Keratinocyte (primary cell): ENCODE data around the gene CACNG5. TPM values are rescaled to one million over a fixed set of nuclear protein-coding genes. Genes with fewer than 3 reads are reported as not detected.

Experiments used
- DNase-seq: peaks from one replicate; pipeline ENCODE4 v3.0.0-alpha.2; 2011; ENCODE audit warnings: low read depth, missing footprints, low spot score
- FAIRE-seq: peaks from 2 replicates; lab custom pipeline; 2011; peaks lifted over from hg19 to GRCh38; lab: Jason Lieb, UNC
- H2AFZ ChIP-seq: 2 replicates; pipeline ENCODE4 v1.6.0; 2012; ENCODE audit warnings: low read length, control low read depth, inconsistent platforms; ENCODE audit not compliant: control insufficient read depth
- H3K27ac ChIP-seq: 2 replicates; pipeline ENCODE4 v1.5.1; 2011; ENCODE audit warnings: low read length; ENCODE audit not compliant: control insufficient read depth, insufficient read depth
- H3K27me3 ChIP-seq: 3 replicates; pipeline ENCODE4 v1.6.0; 2011; ENCODE audit warnings: low read length; ENCODE audit not compliant: control insufficient read depth, insufficient read depth; ENCODE audit errors: extremely low read depth
- H3K36me3 ChIP-seq, 2 experiments: 2 replicates in 1 of 2; 3 replicates in 1 of 2; pipeline ENCODE4 v1.5.1; 2011; ENCODE audit warnings: low read length in 2 of 2, mild to moderate bottlenecking in 1 of 2; ENCODE audit not compliant: control insufficient read depth in 2 of 2, insufficient read depth in 2 of 2; ENCODE audit errors: extremely low read depth in 1 of 2
- H3K4me1 ChIP-seq: 3 replicates; pipeline ENCODE4 v1.5.1; 2011; ENCODE audit warnings: low read length; ENCODE audit not compliant: control insufficient read depth, insufficient read depth; ENCODE audit errors: extremely low read depth
- H3K4me2 ChIP-seq: 3 replicates; pipeline ENCODE4 v1.6.0; 2011; ENCODE audit warnings: low read depth, low read length; ENCODE audit not compliant: control insufficient read depth, insufficient read depth; ENCODE audit errors: extremely low read depth
- H3K4me3 ChIP-seq, 3 experiments: fragments of 200-600 bp in 1 of 3; sonication (generic) in 1 of 3; 2 replicates in 2 of 3; 3 replicates in 1 of 3; pipeline ENCODE4 v1.5.1; 2011 to 2016; ENCODE audit warnings: low read length in 3 of 3, mild to moderate bottlenecking in 3 of 3, control low read depth in 2 of 3, inconsistent platforms in 1 of 3, low read depth in 1 of 3, mixed read lengths in 1 of 3, mixed run types in 1 of 3, moderate library complexity in 1 of 3; ENCODE audit not compliant: control insufficient read depth in 2 of 3, insufficient read depth in 2 of 3; ENCODE audit errors: extremely low read depth in 1 of 3
- H3K79me2 ChIP-seq: 2 replicates; pipeline ENCODE4 v1.6.0; 2012; ENCODE audit warnings: low read length; ENCODE audit not compliant: control insufficient read depth, insufficient read depth
- H3K9ac ChIP-seq: 3 replicates; pipeline ENCODE4 v1.6.0; 2011; ENCODE audit warnings: low read length; ENCODE audit not compliant: control insufficient read depth, insufficient read depth; ENCODE audit errors: extremely low read depth
- H3K9me1 ChIP-seq: 3 replicates; pipeline ENCODE4 v1.6.0; 2011; ENCODE audit warnings: low read length; ENCODE audit not compliant: control insufficient read depth, insufficient read depth; ENCODE audit errors: extremely low read depth
- H3K9me3 ChIP-seq: 2 replicates; pipeline ENCODE4 v1.5.1; 2012; ENCODE audit warnings: low read depth, low read length; ENCODE audit not compliant: control insufficient read depth
- H4K20me1 ChIP-seq: 3 replicates; pipeline ENCODE4 v1.6.0; 2011; ENCODE audit warnings: low read length; ENCODE audit not compliant: control insufficient read depth, insufficient read depth; ENCODE audit errors: extremely low read depth
- CTCF ChIP-seq, 3 experiments: IDR thresholded peaks in 1 of 3; conservative IDR thresholded peaks in 1 of 3; optimal IDR thresholded peaks in 1 of 3; 2 replicates in 2 of 3; 3 replicates in 1 of 3; pipeline versions ENCODE3 to v1.5.1; 2011; ENCODE audit warnings: low read length in 3 of 3, mild to moderate bottlenecking in 3 of 3, moderate library complexity in 2 of 3, control low read depth in 1 of 3, inconsistent platforms in 1 of 3; ENCODE audit not compliant: insufficient read depth in 2 of 3; ENCODE audit errors: extremely low read depth in 1 of 3
- EZH2 ChIP-seq: IDR thresholded peaks from one replicate; pipeline ENCODE4 v1.6.1; 2012; ENCODE audit warnings: inconsistent platforms, mild to moderate bottlenecking, low read length, moderate library complexity
- dilution Hi-C: fragments of 300-500 bp; cut with MboI; formaldehyde crosslinking; loops from one replicate; pipeline ENCODE4 v1.7.0; 2020; ENCODE audit warnings: low sequenced_read_pairs; ENCODE audit not compliant: extremely low pct_ligation_motif_present
- polyA plus RNA-seq, 5 experiments: library from polyadenylated mRNA; depleted of rRNA in 3 of 5; stranded (reverse) in 3 of 5; stranded (forward) in 1 of 5; unstranded in 1 of 5; fragments of >200 nt; gene quantifications; 1 replicate in 1 of 5; 2 replicates in 3 of 5; 3 replicates in 1 of 5; pipeline versions ENCODE4 v1.2.1 to v1.2.3, GENCODE V29; 2011 to 2012; ENCODE audit warnings: missing spikeins in 2 of 5, low read depth in 1 of 5, low replicate concordance in 1 of 5

The CACNG5 gene
- polyA plus RNA-seq, 1 donor (not counting 4 experiments of a cell fraction or from before 2014, with no cell fraction given) = not detected

- no peak for TF ChIP-seq EZH2
- TF ChIP-seq CTCF (optimal IDR thresholded peaks at IDR 0.05 in 1 of 3, IDR thresholded peaks at IDR 0.05 in 1 of 3, conservative IDR thresholded peaks at IDR 0.05 in 1 of 3; ENCODE audit: extremely low read depth in 1 of 3, insufficient read depth in 2 of 3, low read length in 3 of 3) = no peak
- Histone ChIP-seq H3K79me2 (no peaks in the 10 kb centered on the region), H3K9ac (no peak overlapping the region), H4K20me1 (no peaks in the 10 kb centered on the region), H3K27me3 (no peaks in the 10 kb centered on the region), H2AFZ (no peak overlapping the region), H3K36me3 (no peaks in the 10 kb centered on the region), H3K9me1 (no peaks in the 10 kb centered on the region), H3K4me1 (no peaks in the 10 kb centered on the region), H3K27ac (no peak overlapping the region), H3K4me2 (no peak overlapping the region), H3K9me3 (no peaks in the 10 kb centered on the region), H3K4me3 (no peak overlapping the region)
- dilution Hi-C loops = no loop called here
- FAIRE-seq (no peak), DNase-seq (no peak)
Measured at GRCh38 chr17:66813296-66813695, 21.6 kb upstream of the CACNG5 start.

- H2AFZ ChIP-seq = no peak overlapping the region
- no peaks in the 10 kb centered on the region for H3K36me3 ChIP-seq
- H4K20me1 ChIP-seq = no peaks in the 10 kb centered on the region
- DNase-seq (no peak), FAIRE-seq (no peak)
- no peaks in the 10 kb centered on the region for H3K27me3 ChIP-seq
- H3K4me2 ChIP-seq = no peak overlapping the region
- H3K4me1 ChIP-seq = no peaks in the 10 kb centered on the region
- H3K9ac ChIP-seq = no peak overlapping the region
- no peak overlapping the region for H3K4me3 ChIP-seq
- TF ChIP-seq CTCF (optimal IDR thresholded peaks at IDR 0.05 in 1 of 3, IDR thresholded peaks at IDR 0.05 in 1 of 3, conservative IDR thresholded peaks at IDR 0.05 in 1 of 3; ENCODE audit: extremely low read depth in 1 of 3, insufficient read depth in 2 of 3, low read length in 3 of 3) (no peak), EZH2 (no peak)
- no peaks in the 10 kb centered on the region for H3K79me2 ChIP-seq
- dilution Hi-C loops = no loop called here
- H3K27ac ChIP-seq = no peak overlapping the region
- no peaks in the 10 kb centered on the region for H3K9me3 ChIP-seq
- H3K9me1 ChIP-seq = no peaks in the 10 kb centered on the region
Measured at GRCh38 chr17:66814026-66814425, 20.9 kb upstream of the CACNG5 start.
